ENCODE data around the gene TUBB2B. TPM values are rescaled to one million over a fixed set of nuclear protein-coding genes. Genes with fewer than 3 reads are reported as not detected.

TUBB2B gene
- total and polyA plus RNA-seq, 10 of the 15 experiments (the other 5 are each of a cell fraction or from before 2014, with no cell fraction given), result 2.6 to 75.2 (median 21.2) TPM

- TF ChIP-seq SIN3A (IDR thresholded peaks at IDR 0.05; ENCODE audit: low read depth, low read length) (no peak), CEBPZ (IDR thresholded peaks at IDR 0.05; ENCODE audit: low read depth, low read length) (no peak), KLF5 (IDR thresholded peaks at IDR 0.05; ENCODE audit: partially characterized antibody) (no peak), MAX (IDR thresholded peaks at IDR 0.05; ENCODE audit: low read depth, low read length) (peak; percentile 31; the same call in 1 of the 2 replicates), PML (IDR thresholded peaks at IDR 0.05; ENCODE audit: low read length) (no peak), POLR2AphosphoS5 (IDR thresholded peaks at IDR 0.05; ENCODE audit: low read length) (no peak), SRF (IDR thresholded peaks at IDR 0.05; ENCODE audit: low read depth in 2 of 2, low read length in 2 of 2) (0 out of 4 replicates have a peak, but pooled peaks of 1 of the 2 experiments have one; percentile 15), FOXM1 (IDR thresholded peaks at IDR 0.05; ENCODE audit: low read depth, low read length) (no peak), CBX3 (IDR thresholded peaks at IDR 0.05; ENCODE audit: borderline replicate concordance, low read depth) (no peak), NFYB (IDR thresholded peaks at IDR 0.05; ENCODE audit: insufficient read depth, low read depth, low read length) (no peak), ZSCAN29 (IDR thresholded peaks at IDR 0.05) (no peak), MEF2B (IDR thresholded peaks at IDR 0.05; ENCODE audit: partially characterized antibody, poor library complexity, severe bottlenecking) (no peak), CHD1 (IDR thresholded peaks at IDR 0.05; ENCODE audit: low read depth, low read length) (no peak), MLLT1 (IDR thresholded peaks at IDR 0.05) (no peak), IKZF1 (conservative IDR thresholded peaks at IDR 0.05) (0 out of 2 replicates have a peak, but pooled peaks have one; percentile 30), RUNX3 (IDR thresholded peaks at IDR 0.05; ENCODE audit: low read length) (peak; percentile 61), BHLHE40 (IDR thresholded peaks at IDR 0.05; ENCODE audit: borderline replicate concordance in 1 of 2, low read depth in 2 of 2, low read length in 1 of 2) (peak in 1 of 2 experiments; percentile 18; a peak in 1 of 4 replicates), MXI1 (IDR thresholded peaks at IDR 0.05; ENCODE audit: low read depth, low read length) (no peak), SUZ12 (IDR thresholded peaks at IDR 0.05; ENCODE audit: unreplicated experiment) (no peak), RELA (IDR thresholded peaks at IDR 0.05; ENCODE audit: borderline replicate concordance, partially characterized antibody) (no peak), CEBPB (IDR thresholded peaks at IDR 0.05; ENCODE audit: borderline replicate concordance in 1 of 2, low read depth in 2 of 2, low read length in 2 of 2) (no peak), USF2 (IDR thresholded peaks at IDR 0.05; ENCODE audit: borderline replicate concordance, low read depth, low read length) (no peak)
These were observed 731 bp downstream of the TUBB2B start (continued) for GRCh38 chr6:3226481-3227362.

All from GM12878 (cell line).